Measurements from ENCODE around the gene RAI2.

The RAI2 gene

GRCh38 chrX:17860811-17861488 lies at the start of gene RAI2:
RAI2 (minus strand) TSS chrX:17861298; CDS start chrX:17802010, 59,288 bp downstream.
- no peak for DNase-seq (ENCODE audit: low read depth, low spot score)

GRCh38 chrX:17888421-17888820 lies 27.3 kb upstream of the RAI2 start:
- DNase-seq (ENCODE audit: low read depth, low spot score): no peak

- DNase-seq (ENCODE audit: low read depth, low spot score): no peak
Observed at GRCh38 chrX:17882680-17883079, 21.6 kb upstream of the RAI2 start.

GRCh38 chrX:17878028-17878670 lies 17.1 kb upstream of the RAI2 start:
- no peak for DNase-seq (ENCODE audit: low read depth, low spot score)

GRCh38 chrX:17876135-17876534 lies 15.0 kb upstream of the RAI2 start:
- DNase-seq (ENCODE audit: low read depth, low spot score): no peak

GRCh38 chrX:17869580-17869979 lies 8.5 kb upstream of the RAI2 start:
- no peak for DNase-seq (ENCODE audit: low read depth, low spot score)

GRCh38 chrX:17861489-17862011 lies 452 bp upstream of the RAI2 start:
- no peak for DNase-seq (ENCODE audit: low read depth, low spot score)

GRCh38 chrX:17860179-17860780 lies 818 bp downstream of the RAI2 start:
- no peak for DNase-seq (ENCODE audit: low read depth, low spot score)

GRCh38 chrX:17859609-17860178 lies 1.4 kb downstream of the RAI2 start:
- DNase-seq (ENCODE audit: low read depth, low spot score): no peak

GRCh38 chrX:17854531-17854930 lies 6.6 kb downstream of the RAI2 start:
- DNase-seq (ENCODE audit: low read depth, low spot score): no peak

- DNase-seq (ENCODE audit: low read depth, low spot score): no peak
Observed at GRCh38 chrX:17854069-17854468, 7.0 kb downstream of the RAI2 start.

- no peak for DNase-seq (ENCODE audit: low read depth, low spot score)
Observed at GRCh38 chrX:17851874-17852273, 9.2 kb downstream of the RAI2 start.

- no peak for DNase-seq (ENCODE audit: low read depth, low spot score)
Observed at GRCh38 chrX:17848545-17849265, 12.4 kb downstream of the RAI2 start.

- no peak for DNase-seq (ENCODE audit: low read depth, low spot score)
Observed at GRCh38 chrX:17846045-17846444, 15.1 kb downstream of the RAI2 start.

- DNase-seq (ENCODE audit: low read depth, low spot score): no peak
Observed at GRCh38 chrX:17844236-17844635, 16.9 kb downstream of the RAI2 start.

- no peak for DNase-seq (ENCODE audit: low read depth, low spot score)
Observed at GRCh38 chrX:17842769-17843525, 18.2 kb downstream of the RAI2 start.

- no peak for DNase-seq (ENCODE audit: low read depth, low spot score)
Observed at GRCh38 chrX:17839269-17839668, 21.8 kb downstream of the RAI2 start.

- DNase-seq (ENCODE audit: low read depth, low spot score): no peak
Observed at GRCh38 chrX:17836830-17837229, 24.3 kb downstream of the RAI2 start.

- no peak for DNase-seq (ENCODE audit: low read depth, low spot score)
Observed at GRCh38 chrX:17833954-17834353, 27.1 kb downstream of the RAI2 start.

GRCh38 chrX:17831255-17831654 lies 29.8 kb downstream of the RAI2 start:
- DNase-seq (ENCODE audit: low read depth, low spot score): no peak

GRCh38 chrX:17830211-17830610 lies 30.9 kb downstream of the RAI2 start:
- DNase-seq (ENCODE audit: low read depth, low spot score): no peak

All from activated CD4-positive, CD25-positive, alpha-beta regulatory T cell treated with anti-CD3 and anti-CD28 coated beads, Interleukin-2, amount 50 U/mL, for 16 hours (primary cell).